Hepatocyte (in vitro differentiated cells): ENCODE measurements around the gene SLC25A14. TPM values are rescaled to one million over a fixed set of nuclear protein-coding genes. Genes with fewer than 3 reads are reported as not detected.

Source experiments
- DNase-seq: peaks from one replicate; pipeline ENCODE4 v3.0.0-alpha.2; 2016; ENCODE audit warnings: low spot score
- H2AFZ ChIP-seq: fragments of 200-600 bp; sonication (generic); 2 replicates; pipeline ENCODE4 v1.6.0; 2016; ENCODE audit warnings: antibody characterized with exemption, mild to moderate bottlenecking
- H3K27ac ChIP-seq: fragments of 200-600 bp; sonication (generic); 2 replicates; pipeline ENCODE4 v1.5.1; 2016; ENCODE audit warnings: mild to moderate bottlenecking
- H3K27me3 ChIP-seq: fragments of 200-600 bp; sonication (generic); 2 replicates; pipeline ENCODE4 v1.6.1; 2016
- H3K36me3 ChIP-seq: fragments of 200-600 bp; sonication (generic); replicated peaks from 2 replicates; pipeline ENCODE4 v1.5.1; 2016; ENCODE audit warnings: low read depth; ENCODE audit not compliant: insufficient read depth
- H3K4me1 ChIP-seq: fragments of 200-600 bp; sonication (generic); 2 replicates; pipeline ENCODE4 v1.5.1; 2016; ENCODE audit warnings: mild to moderate bottlenecking, moderate library complexity; ENCODE audit not compliant: insufficient read depth
- H3K4me2 ChIP-seq: fragments of 200-600 bp; sonication (generic); 2 replicates; pipeline ENCODE4 v1.6.0; 2016
- H3K4me3 ChIP-seq: fragments of 200-600 bp; sonication (generic); 2 replicates; pipeline ENCODE4 v1.5.1; 2016; ENCODE audit warnings: mild to moderate bottlenecking
- H3K79me2 ChIP-seq: fragments of 200-600 bp; sonication (generic); 2 replicates; pipeline ENCODE4 v1.6.0; 2017; ENCODE audit warnings: mild to moderate bottlenecking
- H3K9me2 ChIP-seq: fragments of 200-600 bp; sonication (generic); replicated peaks from 2 replicates; pipeline ENCODE4 v1.6.0; 2017; ENCODE audit warnings: mild to moderate bottlenecking; ENCODE audit not compliant: insufficient read depth
- H3K9me3 ChIP-seq: fragments of 200-600 bp; sonication (generic); 2 replicates; pipeline ENCODE4 v1.5.1; 2016; ENCODE audit warnings: low read depth, mild to moderate bottlenecking
- H4K20me1 ChIP-seq: fragments of 200-600 bp; sonication (generic); 2 replicates; pipeline ENCODE4 v1.6.0; 2016; ENCODE audit warnings: mild to moderate bottlenecking; ENCODE audit not compliant: insufficient read depth, poor library complexity, severe bottlenecking
- EZH2 ChIP-seq: fragments of 200-600 bp; sonication (generic); IDR thresholded peaks from 2 replicates; pipeline ENCODE4 v1.6.1; 2016; ENCODE audit warnings: antibody characterized with exemption, mild to moderate bottlenecking, borderline replicate concordance
- EZH2phosphoT487 ChIP-seq: fragments of 200-600 bp; sonication (generic); IDR thresholded peaks from one replicate; pipeline ENCODE4 v1.6.1; 2018; ENCODE audit warnings: antibody characterized with exemption, mild to moderate bottlenecking, low read depth, moderate library complexity; ENCODE audit not compliant: unreplicated experiment, severe bottlenecking
- WGBS: methylation state at CpG from one replicate; pipeline ENCODE4 v1.1.6; 2016; ENCODE audit warnings: low lambda C conversion rate; ENCODE audit errors: missing lambda C conversion rate; 5-methylcytosine and 5-hydroxymethylcytosine counted together
- polyA plus RNA-seq: library from polyadenylated mRNA; unstranded; fragments of >200 nt; fragmentation: Nextera tagmentation; extraction: Ambion mirVana; gene quantifications from 2 replicates; pipeline ENCODE4 v1.2.1, GENCODE V29; 2016
- total RNA-seq: library from RNA; depleted of rRNA; stranded (reverse); fragments of >200 nt; gene quantifications from 2 replicates; pipeline ENCODE4 v1.2.3, GENCODE V29; 2014
- TF ChIP-seq, protein P1 (sequence below): fragments of 200-600 bp; sonication (generic); IDR thresholded peaks from 2 replicates; pipeline ENCODE4 v1.5.1; 2016; ENCODE audit warnings: antibody characterized with exemption, mild to moderate bottlenecking; ENCODE audit not compliant: poor library complexity

SLC25A14 gene, protein sequence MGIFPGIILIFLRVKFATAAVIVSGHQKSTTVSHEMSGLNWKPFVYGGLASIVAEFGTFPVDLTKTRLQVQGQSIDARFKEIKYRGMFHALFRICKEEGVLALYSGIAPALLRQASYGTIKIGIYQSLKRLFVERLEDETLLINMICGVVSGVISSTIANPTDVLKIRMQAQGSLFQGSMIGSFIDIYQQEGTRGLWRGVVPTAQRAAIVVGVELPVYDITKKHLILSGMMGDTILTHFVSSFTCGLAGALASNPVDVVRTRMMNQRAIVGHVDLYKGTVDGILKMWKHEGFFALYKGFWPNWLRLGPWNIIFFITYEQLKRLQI
- total RNA-seq (12.0 and 16.0 TPM in 2 replicates), polyA plus RNA-seq (18.9 and 25.9 TPM in 2 replicates)

DNA sequence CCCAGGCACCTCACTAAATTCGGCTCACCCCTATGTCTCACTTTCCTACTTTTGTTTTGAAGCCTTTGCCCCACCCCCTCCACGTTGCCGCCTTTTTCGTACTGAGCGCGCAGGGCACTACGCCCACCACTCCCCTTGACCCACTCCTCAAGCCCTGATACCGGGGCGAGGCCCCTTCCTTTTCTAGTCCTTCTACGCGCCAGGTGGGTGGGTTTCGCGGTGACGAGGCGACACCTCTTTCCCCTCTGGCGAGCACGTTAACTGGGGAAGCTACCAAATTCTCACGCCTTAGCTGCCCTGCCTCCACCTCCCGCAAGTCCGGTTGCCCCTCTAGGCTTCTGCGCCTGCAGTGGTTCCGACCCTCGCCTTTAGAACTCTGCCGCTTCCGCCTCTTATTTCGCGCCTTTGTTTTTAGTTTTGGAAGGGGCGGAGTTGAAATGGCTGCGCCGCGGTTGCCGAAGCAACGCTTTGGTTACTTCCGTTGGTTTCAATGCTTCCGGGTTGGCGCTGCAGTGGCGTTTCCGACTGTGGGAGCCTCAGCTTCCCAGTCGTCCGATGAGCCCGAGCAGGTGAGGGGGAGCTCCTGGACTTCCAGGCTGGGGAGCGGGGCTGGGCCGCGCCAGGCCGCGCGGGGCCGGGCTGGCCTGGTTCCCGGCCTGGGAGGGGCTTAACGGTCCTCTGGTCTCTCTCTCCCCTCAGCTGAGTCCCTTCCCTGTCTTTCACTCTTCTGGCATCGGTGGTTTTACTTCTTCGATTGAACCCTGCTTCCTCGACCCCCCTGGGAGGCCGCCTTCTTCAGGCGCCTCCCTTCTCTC is at the start of gene SLC25A14:
Gene SLC25A14 (plus strand): TSS at position 512 of the 815 bp plus-strand sequence. CDS start 360 bp downstream, outside the sequence.
- no peaks in the 10 kb centered on the region for H3K9me3 ChIP-seq
- peak within 1 kb of the TSS; percentile 71 for H3K27ac ChIP-seq
- H3K4me2 ChIP-seq: peak within 1 kb of the TSS; percentile 84
- no peaks in the 10 kb centered on the region for H3K4me1 ChIP-seq
- no peaks in the 10 kb centered on the region for H4K20me1 ChIP-seq
- H3K4me3 ChIP-seq: peak within 1 kb of the TSS; percentile 77
- H3K9me2 ChIP-seq: no peaks in the 10 kb centered on the region
- peak; percentile 82 for DNase-seq
- no peak for TF ChIP-seq EZH2
- no peak for TF ChIP-seq EZH2phosphoT487
- TF ChIP-seq, protein P1, sequence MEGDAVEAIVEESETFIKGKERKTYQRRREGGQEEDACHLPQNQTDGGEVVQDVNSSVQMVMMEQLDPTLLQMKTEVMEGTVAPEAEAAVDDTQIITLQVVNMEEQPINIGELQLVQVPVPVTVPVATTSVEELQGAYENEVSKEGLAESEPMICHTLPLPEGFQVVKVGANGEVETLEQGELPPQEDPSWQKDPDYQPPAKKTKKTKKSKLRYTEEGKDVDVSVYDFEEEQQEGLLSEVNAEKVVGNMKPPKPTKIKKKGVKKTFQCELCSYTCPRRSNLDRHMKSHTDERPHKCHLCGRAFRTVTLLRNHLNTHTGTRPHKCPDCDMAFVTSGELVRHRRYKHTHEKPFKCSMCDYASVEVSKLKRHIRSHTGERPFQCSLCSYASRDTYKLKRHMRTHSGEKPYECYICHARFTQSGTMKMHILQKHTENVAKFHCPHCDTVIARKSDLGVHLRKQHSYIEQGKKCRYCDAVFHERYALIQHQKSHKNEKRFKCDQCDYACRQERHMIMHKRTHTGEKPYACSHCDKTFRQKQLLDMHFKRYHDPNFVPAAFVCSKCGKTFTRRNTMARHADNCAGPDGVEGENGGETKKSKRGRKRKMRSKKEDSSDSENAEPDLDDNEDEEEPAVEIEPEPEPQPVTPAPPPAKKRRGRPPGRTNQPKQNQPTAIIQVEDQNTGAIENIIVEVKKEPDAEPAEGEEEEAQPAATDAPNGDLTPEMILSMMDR: no peak
- H3K79me2 ChIP-seq: no peaks in the 10 kb centered on the region
- H3K27me3 ChIP-seq: no peaks in the 10 kb centered on the region
- H3K36me3 ChIP-seq: no peaks in the 10 kb centered on the region
- H2AFZ ChIP-seq: peak within 1 kb of the TSS; percentile 94
- WGBS: 42% methylated on average over 53 of the region's 55 CpGs

DNA sequence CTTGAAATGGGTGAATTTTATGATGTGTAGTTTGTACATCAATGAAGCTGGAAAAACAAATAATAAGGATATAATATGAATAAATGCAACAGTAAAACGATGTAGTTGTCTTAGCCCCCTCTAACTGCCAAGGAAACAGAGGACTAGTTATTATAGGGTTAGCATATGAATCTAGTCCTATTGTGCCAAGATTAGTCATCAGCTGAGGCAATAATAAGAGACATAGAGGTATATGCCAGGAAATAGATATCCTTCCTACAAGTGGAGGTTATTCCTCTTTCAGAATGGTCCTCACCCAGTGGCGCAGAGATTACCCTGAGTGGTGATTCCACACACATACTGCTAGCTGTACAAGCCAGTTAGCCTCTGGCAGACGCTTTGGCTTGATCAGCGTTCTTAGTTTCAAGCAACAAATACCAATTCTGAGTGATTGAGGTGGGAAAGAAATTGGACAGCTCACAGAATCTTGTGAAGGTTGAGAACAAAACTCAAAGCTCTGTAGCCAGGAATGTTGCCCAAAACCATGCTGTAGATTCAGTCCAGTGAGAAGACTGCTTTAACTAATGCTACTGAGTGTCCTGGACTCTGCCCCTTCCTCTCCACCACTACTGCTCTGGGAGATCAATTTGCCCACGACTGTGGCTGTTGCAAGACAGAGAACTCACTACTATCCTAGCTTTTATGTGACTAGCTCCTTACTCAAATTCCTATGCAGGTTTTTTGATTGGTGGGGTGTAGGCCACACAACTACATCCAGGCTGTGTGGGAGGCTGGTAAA is 44.0 kb upstream of the SLC25A14 start:
- no peak overlapping the region for H3K4me3 ChIP-seq
- no peaks in the 10 kb centered on the region for H3K9me3 ChIP-seq
- H3K79me2 ChIP-seq: no peaks in the 10 kb centered on the region
- no peaks in the 10 kb centered on the region for H3K9me2 ChIP-seq
- H2AFZ ChIP-seq: no peak overlapping the region
- H4K20me1 ChIP-seq: no peaks in the 10 kb centered on the region
- no peak overlapping the region for H3K4me2 ChIP-seq
- DNase-seq: no peak
- no peak for TF ChIP-seq EZH2
- TF ChIP-seq, protein P1: no peak
- no peak for TF ChIP-seq EZH2phosphoT487
- WGBS: 57% methylated on average over 5 of the region's 5 CpGs
- no peaks in the 10 kb centered on the region for H3K27me3 ChIP-seq
- peaks cover 3% of the 10 kb centered on the region for H3K4me1 ChIP-seq
- H3K36me3 ChIP-seq: no peaks in the 10 kb centered on the region
- peak overlapping the region; percentile 16 for H3K27ac ChIP-seq

DNA sequence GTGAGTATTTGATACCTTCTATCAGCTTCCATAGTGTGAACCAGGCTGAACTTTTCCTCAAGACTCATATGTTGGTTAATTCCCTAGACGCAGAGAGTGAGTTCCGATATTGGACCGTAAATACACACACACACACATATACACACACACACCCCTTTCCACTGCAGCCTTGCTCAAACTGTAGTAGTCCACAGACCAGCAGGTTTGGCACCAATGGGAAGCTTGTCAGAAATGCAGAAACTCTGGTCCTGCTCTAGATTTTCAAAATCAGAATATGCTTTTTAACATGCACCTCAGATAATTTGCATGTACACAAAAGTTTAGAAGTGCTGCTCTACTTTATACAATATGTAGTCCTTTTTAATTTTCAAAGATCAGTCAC is 43.4 kb upstream of the SLC25A14 start:
- no peak for DNase-seq
- Histone ChIP-seq H3K9me3 (peaks cover 2% of the 10 kb centered on the region), H3K79me2 (no peaks in the 10 kb centered on the region), H3K4me2 (peak overlapping the region; percentile 25), H3K27ac (no peak overlapping the region), H3K4me3 (no peak overlapping the region), H3K9me2 (no peaks in the 10 kb centered on the region), H4K20me1 (no peaks in the 10 kb centered on the region), H3K4me1 (peaks cover 3% of the 10 kb centered on the region), H3K27me3 (no peaks in the 10 kb centered on the region), H3K36me3 (no peaks in the 10 kb centered on the region), H2AFZ (no peak overlapping the region)
- 77% methylated on average over 3 of the region's 3 CpGs for WGBS
- TF ChIP-seq EZH2 (no peak), EZH2phosphoT487 (no peak)
- TF ChIP-seq, protein P1: no peak
